WTC11 (cell line): ENCODE results near the gene SNHG17. TPM values are rescaled to one million over a fixed set of nuclear protein-coding genes. Genes with fewer than 3 reads are reported as not detected.

Experiments
- ATAC-seq: fragments of 200-7000 bp; cut with Tn5 transposase; 2 replicates; pipeline ENCODE4 v1.10.0; 2021; ENCODE audit warnings: mild to moderate bottlenecking, moderate library complexity
- CTCF ChIA-PET: fragments of 300-600 bp; sonication (Branson Sonifier 250); formaldehyde crosslinking; loops from one replicate; lab custom pipeline; 2021; ENCODE audit warnings: antibody characterized with exemption; lab: Charles Lee
- POLR2A ChIA-PET: fragments of 350-600 bp; sonication (Branson Sonifier 250); formaldehyde crosslinking; loops from one replicate; lab custom pipeline; 2021; ENCODE audit warnings: antibody characterized with exemption; lab: Charles Lee
- DNase-seq: peaks from one replicate; pipeline ENCODE4 v3.0.0; 2021; ENCODE audit warnings: low spot score
- H3K27ac Mint-ChIP-seq: 2 replicates; pipeline ENCODE4 v1.8.0; 2021; ENCODE audit warnings: mixed read lengths
- H3K27me3 Mint-ChIP-seq: 2 replicates; pipeline ENCODE4 v1.8.0; 2021; ENCODE audit warnings: low read depth, mild to moderate bottlenecking, moderate library complexity, mixed read lengths
- H3K36me3 Mint-ChIP-seq: 2 replicates; pipeline ENCODE4 v1.8.0; 2021; ENCODE audit warnings: mixed read lengths
- H3K4me1 Mint-ChIP-seq: 2 replicates; pipeline ENCODE4 v1.8.0; 2022; ENCODE audit warnings: mixed read lengths
- H3K4me3 Mint-ChIP-seq: 2 replicates; pipeline ENCODE4 v1.8.0; 2021; ENCODE audit warnings: mild to moderate bottlenecking, moderate library complexity, mixed read lengths
- H3K9me3 Mint-ChIP-seq: 2 replicates; pipeline ENCODE4 v1.8.0; 2021; ENCODE audit warnings: mixed read lengths
- CDX4 ChIP-seq: fragments of 250-450 bp; sonication (Bioruptor Pico); IDR thresholded peaks from 2 replicates; pipeline ENCODE4 v1.9.0; 2021; ENCODE audit warnings: moderate library complexity, mild to moderate bottlenecking, inconsistent platforms, borderline replicate concordance
- ELF4 ChIP-seq: sonication (generic); formaldehyde crosslinking; IDR thresholded peaks from 2 replicates; pipeline ENCODE4 v1.8.1; 2022; ENCODE audit warnings: low read depth, mild to moderate bottlenecking, moderate library complexity, missing genetic modification reagents
- GABPB1 ChIP-seq: sonication (generic); formaldehyde crosslinking; IDR thresholded peaks from 2 replicates; pipeline ENCODE4 v1.8.1; 2023; ENCODE audit warnings: mild to moderate bottlenecking, missing genetic modification reagents
- JAZF1 ChIP-seq: fragments of 250-450 bp; sonication (Bioruptor Pico); IDR thresholded peaks from 2 replicates; pipeline ENCODE4 v1.9.0; 2021; ENCODE audit warnings: moderate library complexity, mild to moderate bottlenecking, inconsistent platforms
- NR1H2 ChIP-seq: sonication (generic); formaldehyde crosslinking; IDR thresholded peaks from 2 replicates; pipeline ENCODE4 v1.9.0; 2021; ENCODE audit warnings: mild to moderate bottlenecking, moderate library complexity, missing genetic modification reagents
- NR2C2 ChIP-seq: sonication (generic); formaldehyde crosslinking; IDR thresholded peaks from 2 replicates; pipeline ENCODE4 v1.8.0; 2022; ENCODE audit warnings: mild to moderate bottlenecking, missing genetic modification reagents
- OVOL2 ChIP-seq: fragments of 250-450 bp; sonication (Bioruptor Pico); IDR thresholded peaks from 2 replicates; pipeline ENCODE4 v1.9.0; 2021; ENCODE audit warnings: mild to moderate bottlenecking, borderline replicate concordance
- PREB ChIP-seq: sonication (generic); formaldehyde crosslinking; IDR thresholded peaks from 2 replicates; pipeline ENCODE4 v1.8.1; 2022; ENCODE audit warnings: mild to moderate bottlenecking, missing genetic modification reagents, moderate library complexity, borderline replicate concordance
- SMAD3 ChIP-seq: sonication (generic); formaldehyde crosslinking; IDR thresholded peaks from 2 replicates; pipeline ENCODE4 v1.8.0; 2022; ENCODE audit warnings: missing genetic modification reagents, mild to moderate bottlenecking, borderline replicate concordance
- TEAD4 ChIP-seq: sonication (generic); formaldehyde crosslinking; IDR thresholded peaks from 2 replicates; pipeline ENCODE4 v1.8.0; 2022; ENCODE audit warnings: mild to moderate bottlenecking, missing genetic modification reagents
- TP53 ChIP-seq: sonication (generic); formaldehyde crosslinking; IDR thresholded peaks from 2 replicates; pipeline ENCODE4 v1.8.1; 2023; ENCODE audit warnings: mild to moderate bottlenecking, missing genetic modification reagents
- ZNF219 ChIP-seq: sonication (generic); formaldehyde crosslinking; IDR thresholded peaks from 2 replicates; pipeline ENCODE4 v1.8.0; 2023; ENCODE audit warnings: missing genetic modification reagents, mild to moderate bottlenecking, borderline replicate concordance
- ZNF232 ChIP-seq: sonication (generic); formaldehyde crosslinking; IDR thresholded peaks from 2 replicates; pipeline ENCODE4 v1.8.0; 2022; ENCODE audit warnings: mild to moderate bottlenecking, missing genetic modification reagents
- ZNF317 ChIP-seq: sonication (generic); formaldehyde crosslinking; IDR thresholded peaks from 2 replicates; pipeline ENCODE4 v1.8.1; 2023; ENCODE audit warnings: low read depth, mild to moderate bottlenecking, moderate library complexity, missing genetic modification reagents, borderline replicate concordance
- ZNF396 ChIP-seq: fragments of 250-450 bp; sonication (Bioruptor Pico); IDR thresholded peaks from 2 replicates; pipeline ENCODE4 v1.8.0; 2021; ENCODE audit warnings: mild to moderate bottlenecking, moderate library complexity, borderline replicate concordance
- total RNA-seq: library from RNA; stranded (reverse); gene quantifications from 3 replicates; pipeline ENCODE4 v1.2.3, GENCODE V29; 2021
- TF ChIP-seq, protein P1 (sequence below): sonication (generic); formaldehyde crosslinking; IDR thresholded peaks from 2 replicates; pipeline ENCODE4 v1.8.0; 2022; ENCODE audit warnings: mild to moderate bottlenecking, missing genetic modification reagents
- TF ChIP-seq, protein P2 (sequence below): sonication (generic); formaldehyde crosslinking; IDR thresholded peaks from 2 replicates; pipeline ENCODE4 v1.8.1; 2023; ENCODE audit warnings: mild to moderate bottlenecking, missing genetic modification reagents, moderate library complexity
- TF ChIP-seq, protein P3 (sequence below): sonication (generic); formaldehyde crosslinking; IDR thresholded peaks from 2 replicates; pipeline ENCODE4 v1.8.0; 2022; ENCODE audit warnings: missing genetic modification reagents

The SNHG17 gene
- total RNA-seq, 1 experiment from 2014 or later: 71.6 TPM

DNA sequence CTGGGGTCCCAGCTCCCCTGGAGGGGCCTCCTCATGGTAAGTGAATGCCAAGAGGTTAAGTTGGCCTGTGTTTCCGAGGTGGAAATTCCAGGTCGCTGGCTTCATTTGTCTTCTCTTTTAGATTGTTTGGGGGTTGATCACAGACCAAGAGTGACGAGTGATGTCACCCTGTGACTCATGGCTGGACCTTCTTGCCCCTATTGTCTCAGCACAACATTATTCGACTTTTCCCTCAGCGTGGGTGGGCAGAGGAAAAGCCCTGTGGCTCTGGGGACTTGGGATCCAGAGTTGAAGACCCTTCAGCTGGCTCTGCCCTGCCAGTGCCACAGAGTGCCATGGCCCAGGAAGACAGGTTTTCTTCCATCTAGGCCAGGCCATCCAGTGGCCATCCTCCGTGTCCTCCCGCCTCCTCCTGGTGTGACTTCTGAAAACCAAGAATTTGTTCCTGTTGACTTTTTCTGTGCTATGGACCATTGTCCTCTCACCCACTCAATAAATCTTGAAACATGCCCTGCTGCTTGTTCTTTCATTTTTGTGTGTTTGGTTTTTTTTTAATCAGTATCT is 15.4 kb upstream of the SNHG17 start (continued):
- no peak for TF ChIP-seq ZNF232 (CRISPR knock-in tag)
- TF ChIP-seq, protein P1, sequence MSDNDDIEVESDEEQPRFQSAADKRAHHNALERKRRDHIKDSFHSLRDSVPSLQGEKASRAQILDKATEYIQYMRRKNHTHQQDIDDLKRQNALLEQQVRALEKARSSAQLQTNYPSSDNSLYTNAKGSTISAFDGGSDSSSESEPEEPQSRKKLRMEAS (CRISPR knock-in tag): no peak
- TF ChIP-seq, protein P2, sequence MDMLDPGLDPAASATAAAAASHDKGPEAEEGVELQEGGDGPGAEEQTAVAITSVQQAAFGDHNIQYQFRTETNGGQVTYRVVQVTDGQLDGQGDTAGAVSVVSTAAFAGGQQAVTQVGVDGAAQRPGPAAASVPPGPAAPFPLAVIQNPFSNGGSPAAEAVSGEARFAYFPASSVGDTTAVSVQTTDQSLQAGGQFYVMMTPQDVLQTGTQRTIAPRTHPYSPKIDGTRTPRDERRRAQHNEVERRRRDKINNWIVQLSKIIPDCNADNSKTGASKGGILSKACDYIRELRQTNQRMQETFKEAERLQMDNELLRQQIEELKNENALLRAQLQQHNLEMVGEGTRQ: no peak
- no peak for TF ChIP-seq ZNF317 (CRISPR knock-in tag)

DNA sequence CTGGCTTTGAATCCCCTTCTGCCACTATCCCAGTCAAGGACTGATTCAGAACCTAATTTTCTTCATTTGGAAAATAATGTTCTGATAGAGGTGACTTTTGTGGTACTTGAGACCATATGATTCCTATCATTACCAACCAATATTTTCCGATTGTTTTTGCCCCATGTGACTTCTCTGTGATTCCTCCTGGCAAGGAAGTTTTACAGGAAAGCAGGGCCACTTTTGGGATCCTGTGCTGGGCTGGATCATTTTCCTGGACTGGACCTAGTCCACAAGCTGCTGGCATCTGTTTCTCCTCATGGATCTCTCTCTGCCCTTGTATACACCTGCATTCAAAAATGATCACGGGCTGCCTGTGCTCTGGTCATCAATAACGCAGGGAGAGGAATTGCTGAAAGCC is 13.9 kb upstream of the SNHG17 start:
- H3K9me3 Mint-ChIP-seq: no peaks in the 10 kb centered on the region
- no peak overlapping the region for H3K4me3 Mint-ChIP-seq
- H3K27me3 Mint-ChIP-seq: no peaks in the 10 kb centered on the region
- ATAC-seq: no peak
- POLR2A ChIA-PET: no interaction called here
- TF ChIP-seq SMAD3 (CRISPR knock-in tag) (no peak), ZNF396 (CRISPR knock-in tag) (no peak), NR2C2 (CRISPR knock-in tag) (no peak), CDX4 (CRISPR knock-in tag) (no peak), ZNF219 (CRISPR knock-in tag) (no peak)
- TF ChIP-seq, all 79 proteins: peak for 0
- H3K4me1 Mint-ChIP-seq: peaks cover 13% of the 10 kb centered on the region
- H3K27ac Mint-ChIP-seq: no peak overlapping the region
- no peak for DNase-seq
- peaks cover 20% of the 10 kb centered on the region for H3K36me3 Mint-ChIP-seq
- CTCF ChIA-PET: interaction anchor here (1.4 kb wide), 1 partner anchor 14 kb away, joined by 3 read pairs; the partner anchor contains the start of gene SNHG17

GRCh38 chr20:38447931-38448675 is 13.0 kb upstream of the SNHG17 start:
- peaks cover 13% of the 10 kb centered on the region for H3K4me1 Mint-ChIP-seq

GRCh38 chr20:38447251-38447661 is 12.1 kb upstream of the SNHG17 start:
- H3K36me3 Mint-ChIP-seq: peaks cover 20% of the 10 kb centered on the region
- CTCF ChIA-PET: interaction anchor here (1.4 to 2.8 kb wide), 4 partner anchors 11 to 105 kb away, joined by 8 to 65 read pairs (median 24); partner anchors contain the start of genes RALGAPB and SNHG17
- no peak for DNase-seq
- no peak for TF ChIP-seq ELF4
- no peak for TF ChIP-seq SMAD3 (CRISPR knock-in tag)
- TF ChIP-seq JAZF1 (CRISPR knock-in tag): no peak
- TF ChIP-seq ZNF219 (CRISPR knock-in tag): no peak
- TF ChIP-seq TP53: no peak
- TF ChIP-seq OVOL2 (CRISPR knock-in tag): no peak
- no peak for TF ChIP-seq NR1H2 (CRISPR knock-in tag)
- no peak for TF ChIP-seq PREB
- TF ChIP-seq CDX4 (CRISPR knock-in tag): no peak
- TF ChIP-seq, protein P3, sequence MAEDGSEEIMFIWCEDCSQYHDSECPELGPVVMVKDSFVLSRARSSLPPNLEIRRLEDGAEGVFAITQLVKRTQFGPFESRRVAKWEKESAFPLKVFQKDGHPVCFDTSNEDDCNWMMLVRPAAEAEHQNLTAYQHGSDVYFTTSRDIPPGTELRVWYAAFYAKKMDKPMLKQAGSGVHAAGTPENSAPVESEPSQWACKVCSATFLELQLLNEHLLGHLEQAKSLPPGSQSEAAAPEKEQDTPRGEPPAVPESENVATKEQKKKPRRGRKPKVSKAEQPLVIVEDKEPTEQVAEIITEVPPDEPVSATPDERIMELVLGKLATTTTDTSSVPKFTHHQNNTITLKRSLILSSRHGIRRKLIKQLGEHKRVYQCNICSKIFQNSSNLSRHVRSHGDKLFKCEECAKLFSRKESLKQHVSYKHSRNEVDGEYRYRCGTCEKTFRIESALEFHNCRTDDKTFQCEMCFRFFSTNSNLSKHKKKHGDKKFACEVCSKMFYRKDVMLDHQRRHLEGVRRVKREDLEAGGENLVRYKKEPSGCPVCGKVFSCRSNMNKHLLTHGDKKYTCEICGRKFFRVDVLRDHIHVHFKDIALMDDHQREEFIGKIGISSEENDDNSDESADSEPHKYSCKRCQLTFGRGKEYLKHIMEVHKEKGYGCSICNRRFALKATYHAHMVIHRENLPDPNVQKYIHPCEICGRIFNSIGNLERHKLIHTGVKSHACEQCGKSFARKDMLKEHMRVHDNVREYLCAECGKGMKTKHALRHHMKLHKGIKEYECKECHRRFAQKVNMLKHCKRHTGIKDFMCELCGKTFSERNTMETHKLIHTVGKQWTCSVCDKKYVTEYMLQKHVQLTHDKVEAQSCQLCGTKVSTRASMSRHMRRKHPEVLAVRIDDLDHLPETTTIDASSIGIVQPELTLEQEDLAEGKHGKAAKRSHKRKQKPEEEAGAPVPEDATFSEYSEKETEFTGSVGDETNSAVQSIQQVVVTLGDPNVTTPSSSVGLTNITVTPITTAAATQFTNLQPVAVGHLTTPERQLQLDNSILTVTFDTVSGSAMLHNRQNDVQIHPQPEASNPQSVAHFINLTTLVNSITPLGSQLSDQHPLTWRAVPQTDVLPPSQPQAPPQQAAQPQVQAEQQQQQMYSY (CRISPR knock-in tag): no peak
- TF ChIP-seq, all 79 proteins: peak for 0
- peaks cover 13% of the 10 kb centered on the region for H3K4me1 Mint-ChIP-seq
- ATAC-seq: no peak; the same call in 1 of the 2 replicates
- H3K27ac Mint-ChIP-seq: peak overlapping the region; percentile 60; the same call in 1 of the 2 replicates
- peak overlapping the region; percentile 78 for H3K4me3 Mint-ChIP-seq
- no peaks in the 10 kb centered on the region for H3K27me3 Mint-ChIP-seq
- H3K9me3 Mint-ChIP-seq: no peaks in the 10 kb centered on the region
- POLR2A ChIA-PET: interaction anchor here (1.6 to 2.8 kb wide), 2 partner anchors 12 to 26 kb away, joined by 8 to 21 read pairs; partner anchors contain the start of genes RALGAPB and SNHG17

More at GRCh38 chr20:38447931-38448675, 13.0 kb upstream of the SNHG17 start:
- peak overlapping the region; percentile 78 for H3K4me3 Mint-ChIP-seq
- TF ChIP-seq TEAD4 (CRISPR knock-in tag) (no peak), GABPB1 (0 out of 2 replicates have a peak, but pooled peaks have one; percentile 32)
- TF ChIP-seq, all 79 proteins: peak for 1
- Mint-ChIP-seq H3K36me3 (peaks cover 20% of the 10 kb centered on the region), H3K27ac (peak overlapping the region; percentile 60), H3K9me3 (no peaks in the 10 kb centered on the region), H3K27me3 (no peaks in the 10 kb centered on the region)
- no peak for DNase-seq
- ATAC-seq: no peak
- ChIA-PET POLR2A (interaction anchor here (2.8 kb wide), 1 partner anchor 13 kb away, joined by 21 read pairs; the partner anchor contains the start of gene SNHG17), CTCF (interaction anchor here (1.4 to 2.8 kb wide), 3 partner anchors 13 to 25 kb away, joined by 3 to 65 read pairs (median 38); partner anchors contain the start of genes RALGAPB and SNHG17)
